HepG2 (cell line): Measurements from ENCODE around the gene EPB41L5. TPM values are rescaled to one million over a fixed set of nuclear protein-coding genes. Genes with fewer than 3 reads are reported as not detected.

Experiments used
- AFF4 ChIP-seq: sonication (generic); formaldehyde crosslinking; IDR thresholded peaks from 2 replicates; pipeline ENCODE4 v1.4.0; 2020; ENCODE audit warnings: missing genetic modification reagents
- FOXC1 ChIP-seq: sonication (generic); formaldehyde crosslinking; IDR thresholded peaks from 2 replicates; pipeline ENCODE4 v1.8.0; 2022; ENCODE audit warnings: mild to moderate bottlenecking, missing genetic modification reagents, borderline replicate concordance
- HMGXB4 ChIP-seq, 2 experiments: sonication (generic) in 1 of 2; formaldehyde crosslinking in 1 of 2; IDR thresholded peaks; 2 replicates each; pipeline versions ENCODE4 v1.4.0 to v1.6.1; 2018 to 2020; ENCODE audit warnings: missing genetic modification reagents in 2 of 2, borderline replicate concordance in 1 of 2, low read depth in 1 of 2, mild to moderate bottlenecking in 1 of 2, missing biosample characterization in 1 of 2
- HOXA7 ChIP-seq: sonication (generic); formaldehyde crosslinking; IDR thresholded peaks from 2 replicates; pipeline ENCODE4 v1.8.1; 2022; ENCODE audit warnings: mild to moderate bottlenecking, missing genetic modification reagents, moderate library complexity
- IRF2 ChIP-seq: IDR thresholded peaks from 2 replicates; pipeline ENCODE4 v1.6.1; 2018; ENCODE audit warnings: missing genetic modification reagents, missing compliant biosample characterization
- PAWR ChIP-seq: sonication (generic); formaldehyde crosslinking; IDR thresholded peaks from 2 replicates; pipeline ENCODE4 v1.4.0; 2020; ENCODE audit warnings: missing genetic modification reagents, mild to moderate bottlenecking, borderline replicate concordance
- PITX1 ChIP-seq: sonication (generic); formaldehyde crosslinking; IDR thresholded peaks from 2 replicates; pipeline ENCODE4 v1.5.1; 2020; ENCODE audit warnings: mild to moderate bottlenecking, missing genetic modification reagents
- RCOR2 ChIP-seq: IDR thresholded peaks from 2 replicates; pipeline ENCODE4 v1.6.1; 2016; ENCODE audit warnings: missing biosample characterization, missing genetic modification reagents
- SNAPC4 ChIP-seq: sonication (generic); formaldehyde crosslinking; IDR thresholded peaks from 2 replicates; pipeline ENCODE4 v1.4.0; 2020; ENCODE audit warnings: mild to moderate bottlenecking, missing genetic modification reagents
- TOPORS ChIP-seq: sonication (generic); formaldehyde crosslinking; IDR thresholded peaks from 2 replicates; pipeline ENCODE4 v1.8.0; 2023; ENCODE audit warnings: mild to moderate bottlenecking, missing genetic modification reagents
- ZFYVE20 ChIP-seq: sonication (generic); formaldehyde crosslinking; IDR thresholded peaks from 2 replicates; pipeline ENCODE4 v1.8.0; 2023; ENCODE audit warnings: low read depth, mild to moderate bottlenecking, moderate library complexity, missing genetic modification reagents, borderline replicate concordance
- ZNF460 ChIP-seq: sonication (generic); formaldehyde crosslinking; IDR thresholded peaks from 2 replicates; pipeline ENCODE4 v1.5.1; 2020; ENCODE audit warnings: missing genetic modification reagents, mild to moderate bottlenecking, borderline replicate concordance
- ZNF576 ChIP-seq: sonication (generic); formaldehyde crosslinking; IDR thresholded peaks from 2 replicates; pipeline ENCODE4 v1.4.0; 2020; ENCODE audit warnings: mild to moderate bottlenecking, missing genetic modification reagents
- ZNF891 ChIP-seq: sonication (generic); formaldehyde crosslinking; IDR thresholded peaks from 2 replicates; pipeline ENCODE4 v1.5.0; 2020; ENCODE audit warnings: mild to moderate bottlenecking, missing genetic modification reagents
- polyA plus RNA-seq, 8 experiments: library from polyadenylated mRNA; depleted of rRNA in 3 of 8; stranded (reverse) in 7 of 8; unstranded in 1 of 8; fragments of >200 nt; fragmentation: Illumina TruSeq in 4 of 8; extraction: Trizol in 4 of 8; gene quantifications; 2 replicates each; pipeline versions ENCODE4 v1.2.1 to v1.2.3, GENCODE V29; 2011 to 2016; ENCODE audit warnings: low read depth in 4 of 8, missing spikeins in 1 of 8, mixed read lengths in 1 of 8; ENCODE audit not compliant: insufficient read depth in 1 of 8
- total RNA-seq, 5 experiments: library from RNA; depleted of rRNA; stranded (reverse); fragments of >200 nt; fragmentation: Illumina TruSeq; extraction: Trizol; gene quantifications; 2 replicates each; pipeline ENCODE4 v1.2.3, GENCODE V29; 2016; ENCODE audit warnings: low read depth in 1 of 5

EPB41L5 gene
- total and polyA plus RNA-seq, 2 of the 13 experiments (the other 11 are each of a cell fraction or from before 2014, with no cell fraction given) = 40.5 to 47.5 TPM

- TF ChIP-seq ZNF576 (CRISPR knock-in tag) (no peak), FOXC1 (CRISPR knock-in tag) (no peak), ZFYVE20 (CRISPR knock-in tag) (no peak), AFF4 (no peak), RCOR2 (CRISPR knock-in tag) (no peak), TOPORS (CRISPR knock-in tag) (peak; percentile 79; the same call in 1 of the 2 replicates), IRF2 (CRISPR knock-in tag) (peak; percentile 36; the same call in 1 of the 2 replicates), SNAPC4 (no peak), HMGXB4 (CRISPR knock-in tag; IDR thresholded peaks at IDR 0.05; ENCODE audit: borderline replicate concordance in 1 of 2, low read depth in 1 of 2) (peak; percentile 53 to 65; a peak in 2 of 4 replicates), PITX1 (CRISPR knock-in tag) (peak; percentile 49; the same call in 1 of the 2 replicates), ZNF460 (no peak; the same call in 1 of the 2 replicates), HOXA7 (CRISPR knock-in tag) (no peak), PAWR (CRISPR knock-in tag) (no peak), ZNF891 (CRISPR knock-in tag) (peak; percentile 69; the same call in 1 of the 2 replicates)
These were observed 210.4 kb downstream of the EPB41L5 start, which contains the start of gene TMEM185B (continued) for GRCh38 chr2:120223034-120223912.
